A673 (cell line): ENCODE results near the gene RHOA.

Experiments used
- EZH2 ChIP-seq: fragments of 200-600 bp; sonication (generic); IDR thresholded peaks from 2 replicates; pipeline ENCODE4 v1.6.1; 2017; ENCODE audit warnings: borderline replicate concordance, low read depth, mild to moderate bottlenecking, mixed read lengths, antibody characterized with exemption, low read length; ENCODE audit not compliant: poor library complexity, severe bottlenecking
- TF ChIP-seq, protein P1 (sequence below): fragments of 300-800, 200-600 bp; sonication (generic); conservative IDR thresholded peaks from 2 replicates; pipeline ENCODE4 v1.5.1; 2017; ENCODE audit warnings: low read depth, mild to moderate bottlenecking, antibody characterized with exemption, low read length, moderate library complexity, mixed read lengths

DNA sequence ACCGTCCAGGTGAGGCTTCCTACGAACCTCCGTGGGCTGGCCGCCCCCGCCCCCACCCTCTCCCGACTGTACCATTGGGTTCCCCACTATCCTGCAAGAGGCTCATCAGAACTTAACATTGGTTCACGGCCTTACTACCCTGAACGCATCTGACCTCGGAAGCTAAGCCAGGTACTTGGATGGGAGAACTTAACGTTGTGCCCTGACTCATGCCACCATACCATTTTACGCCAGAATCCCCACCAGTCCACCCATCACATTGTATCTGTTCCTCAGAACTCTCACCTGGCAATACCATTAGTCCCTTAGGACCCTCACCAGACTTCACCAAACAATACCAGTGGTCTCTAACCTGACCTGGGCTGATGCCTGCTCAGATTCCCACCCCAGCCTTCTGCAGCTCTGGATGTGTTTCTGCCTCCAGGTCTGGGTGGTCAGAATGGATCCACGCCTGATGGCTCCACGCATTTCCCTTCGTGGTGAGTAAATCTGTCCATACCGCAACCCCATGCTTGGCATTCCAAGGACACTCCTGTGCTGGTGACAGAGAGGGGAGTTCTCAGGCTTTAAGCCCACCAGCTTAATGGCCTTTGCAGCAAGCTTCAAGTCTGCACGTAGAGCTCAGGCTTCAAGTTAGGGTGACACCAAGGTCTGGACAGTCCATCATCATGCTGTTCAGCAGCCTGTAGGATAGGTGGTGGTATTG, 1.0 kb upstream of the RHOA start:
- TF ChIP-seq, protein P1, sequence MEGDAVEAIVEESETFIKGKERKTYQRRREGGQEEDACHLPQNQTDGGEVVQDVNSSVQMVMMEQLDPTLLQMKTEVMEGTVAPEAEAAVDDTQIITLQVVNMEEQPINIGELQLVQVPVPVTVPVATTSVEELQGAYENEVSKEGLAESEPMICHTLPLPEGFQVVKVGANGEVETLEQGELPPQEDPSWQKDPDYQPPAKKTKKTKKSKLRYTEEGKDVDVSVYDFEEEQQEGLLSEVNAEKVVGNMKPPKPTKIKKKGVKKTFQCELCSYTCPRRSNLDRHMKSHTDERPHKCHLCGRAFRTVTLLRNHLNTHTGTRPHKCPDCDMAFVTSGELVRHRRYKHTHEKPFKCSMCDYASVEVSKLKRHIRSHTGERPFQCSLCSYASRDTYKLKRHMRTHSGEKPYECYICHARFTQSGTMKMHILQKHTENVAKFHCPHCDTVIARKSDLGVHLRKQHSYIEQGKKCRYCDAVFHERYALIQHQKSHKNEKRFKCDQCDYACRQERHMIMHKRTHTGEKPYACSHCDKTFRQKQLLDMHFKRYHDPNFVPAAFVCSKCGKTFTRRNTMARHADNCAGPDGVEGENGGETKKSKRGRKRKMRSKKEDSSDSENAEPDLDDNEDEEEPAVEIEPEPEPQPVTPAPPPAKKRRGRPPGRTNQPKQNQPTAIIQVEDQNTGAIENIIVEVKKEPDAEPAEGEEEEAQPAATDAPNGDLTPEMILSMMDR = no peak
- TF ChIP-seq EZH2 = no peak
